Vagina (tissue), 2 donors: ENCODE data around the gene TRIM15.

Experiments
- POLR2A ChIP-seq, 2 donors: fragments of 450-650 bp; IDR thresholded peaks; one replicate each; pipeline ENCODE4 v1.6.1; 2017; ENCODE audit warnings: antibody characterized with exemption in 2 of 2, mild to moderate bottlenecking in 2 of 2, moderate library complexity in 2 of 2
- TF ChIP-seq, protein P1 (sequence below), 3 experiments: fragments of 450-650 bp in 2 of 3; fragments of 200-600 bp in 1 of 3; sonication (generic) in 1 of 3; IDR thresholded peaks; one replicate each; pipeline ENCODE4 v1.5.1; 2017 to 2019; ENCODE audit warnings: antibody characterized with exemption in 3 of 3, mild to moderate bottlenecking in 2 of 3, moderate library complexity in 2 of 3

DNA sequence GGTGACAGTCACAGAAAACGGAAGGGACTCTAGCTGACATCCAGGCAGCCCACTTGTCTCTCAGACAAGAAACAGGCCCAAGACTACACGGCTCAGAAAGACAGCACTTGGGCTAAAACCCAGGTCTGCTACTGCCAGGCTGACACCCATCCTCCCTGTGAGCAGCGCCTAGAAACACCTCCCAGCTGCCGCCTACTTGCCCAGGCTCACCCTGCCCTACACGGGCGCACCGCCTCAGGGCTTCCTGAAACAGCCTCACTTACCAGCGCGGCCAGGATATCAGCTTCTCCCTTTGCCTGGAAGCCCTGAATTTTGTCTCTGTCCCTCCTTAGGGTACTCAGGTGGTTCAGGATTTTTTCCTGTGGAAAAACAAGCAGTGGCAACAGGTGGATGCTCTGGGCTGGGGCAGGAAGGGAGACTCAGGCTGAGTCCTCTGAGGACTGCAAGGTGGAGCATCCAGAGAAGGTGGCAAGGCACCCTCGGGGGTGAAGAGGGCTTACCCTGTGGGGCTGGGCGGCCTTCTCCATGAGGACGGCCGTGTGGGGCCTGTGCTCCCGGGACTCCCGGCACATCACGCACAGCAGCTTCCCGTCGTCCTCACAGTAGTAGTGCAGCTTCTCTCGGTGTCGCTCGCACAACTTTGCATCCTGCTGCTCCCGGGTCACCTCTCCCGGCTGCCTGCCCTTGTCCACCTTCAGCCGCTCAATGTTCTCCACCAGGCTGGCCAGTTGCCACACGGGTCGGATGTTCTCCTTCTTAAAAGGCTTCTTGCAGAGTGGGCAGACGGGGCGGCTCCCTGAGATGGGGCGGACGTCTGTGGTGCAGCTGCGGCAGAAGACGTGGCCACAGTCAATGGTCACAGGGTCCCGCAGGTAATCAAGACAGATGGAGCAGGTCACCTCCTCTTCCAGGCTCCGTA is 35.1 kb downstream of the TRIM15 start:
- TF ChIP-seq POLR2A (IDR thresholded peaks at IDR 0.05), result no peak
- TF ChIP-seq, protein P1, sequence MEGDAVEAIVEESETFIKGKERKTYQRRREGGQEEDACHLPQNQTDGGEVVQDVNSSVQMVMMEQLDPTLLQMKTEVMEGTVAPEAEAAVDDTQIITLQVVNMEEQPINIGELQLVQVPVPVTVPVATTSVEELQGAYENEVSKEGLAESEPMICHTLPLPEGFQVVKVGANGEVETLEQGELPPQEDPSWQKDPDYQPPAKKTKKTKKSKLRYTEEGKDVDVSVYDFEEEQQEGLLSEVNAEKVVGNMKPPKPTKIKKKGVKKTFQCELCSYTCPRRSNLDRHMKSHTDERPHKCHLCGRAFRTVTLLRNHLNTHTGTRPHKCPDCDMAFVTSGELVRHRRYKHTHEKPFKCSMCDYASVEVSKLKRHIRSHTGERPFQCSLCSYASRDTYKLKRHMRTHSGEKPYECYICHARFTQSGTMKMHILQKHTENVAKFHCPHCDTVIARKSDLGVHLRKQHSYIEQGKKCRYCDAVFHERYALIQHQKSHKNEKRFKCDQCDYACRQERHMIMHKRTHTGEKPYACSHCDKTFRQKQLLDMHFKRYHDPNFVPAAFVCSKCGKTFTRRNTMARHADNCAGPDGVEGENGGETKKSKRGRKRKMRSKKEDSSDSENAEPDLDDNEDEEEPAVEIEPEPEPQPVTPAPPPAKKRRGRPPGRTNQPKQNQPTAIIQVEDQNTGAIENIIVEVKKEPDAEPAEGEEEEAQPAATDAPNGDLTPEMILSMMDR (IDR thresholded peaks at IDR 0.05), result no peak
